GM04503 (cell line): ENCODE data around the gene ADAM33.

Experiments
- DNase-seq: peaks from one replicate; pipeline ENCODE4 v3.0.0-alpha.2; 2012; ENCODE audit warnings: low read depth

The ADAM33 gene

GRCh38 chr20:3686421-3686820 is 4.6 kb upstream of the ADAM33 start:
- DNase-seq = no peak

GRCh38 chr20:3685341-3685740 is 3.5 kb upstream of the ADAM33 start:
- no peak for DNase-seq

GRCh38 chr20:3681352-3681930 is 369 bp downstream of the ADAM33 start:
- DNase-seq = no peak

GRCh38 chr20:3680701-3681351 is 984 bp downstream of the ADAM33 start:
- no peak for DNase-seq

- DNase-seq = peak; percentile 73
Observed at GRCh38 chr20:3679749-3680700, 1.8 kb downstream of the ADAM33 start.

GRCh38 chr20:3678856-3679720 is 2.7 kb downstream of the ADAM33 start:
- DNase-seq = no peak

GRCh38 chr20:3678198-3678597 is 3.6 kb downstream of the ADAM33 start:
- no peak for DNase-seq

- DNase-seq = no peak
Observed at GRCh38 chr20:3677733-3678132, 4.1 kb downstream of the ADAM33 start.

GRCh38 chr20:3674995-3675900 is 6.6 kb downstream of the ADAM33 start:
- DNase-seq = no peak

- DNase-seq = no peak
Observed at GRCh38 chr20:3674447-3674846, 7.4 kb downstream of the ADAM33 start.

- no peak for DNase-seq
Observed at GRCh38 chr20:3673221-3674070, 8.4 kb downstream of the ADAM33 start.

GRCh38 chr20:3672547-3673171 is 9.2 kb downstream of the ADAM33 start:
- DNase-seq = no peak

GRCh38 chr20:3671986-3672546 is 9.7 kb downstream of the ADAM33 start:
- DNase-seq = no peak

- no peak for DNase-seq
Observed at GRCh38 chr20:3670945-3671344, 10.9 kb downstream of the ADAM33 start.

GRCh38 chr20:3670511-3670910 is 11.3 kb downstream of the ADAM33 start:
- no peak for DNase-seq

GRCh38 chr20:3669710-3670367 is 12.0 kb downstream of the ADAM33 start:
- no peak for DNase-seq

GRCh38 chr20:3667434-3668037 is 14.3 kb downstream of the ADAM33 start:
- DNase-seq = no peak

- DNase-seq = no peak
Observed at GRCh38 chr20:3663858-3664257, 18.0 kb downstream of the ADAM33 start.
